Astrocyte of the spinal cord (primary cell): ENCODE data around the gene IQCH.

Experiments
- DNase-seq: peaks from one replicate; pipeline ENCODE4 v3.0.0; 2011; ENCODE audit warnings: low read depth, low spot score
- H3K4me3 ChIP-seq: 2 replicates; pipeline ENCODE4 v1.5.1; 2011; ENCODE audit warnings: low read depth, mild to moderate bottlenecking, low read length, moderate library complexity
- CTCF ChIP-seq: IDR thresholded peaks from 2 replicates; pipeline ENCODE4 v1.5.1; 2012; ENCODE audit warnings: low read depth, mild to moderate bottlenecking, low read length, inconsistent platforms
- in situ Hi-C: cut with HindIII; loops from 2 replicates; pipeline ENCODE4 v1.10.0; 2017; ENCODE audit warnings: low sequenced_read_pairs

The IQCH gene

GRCh38 chr15:67550522-67550921 is 295.9 kb downstream of the IQCH start:
- in situ Hi-C loops = no loop called here
- no peak overlapping the region for H3K4me3 ChIP-seq
- no peak for TF ChIP-seq CTCF
- DNase-seq = no peak

- no peak for TF ChIP-seq CTCF
- in situ Hi-C loops = no loop called here
Observed at GRCh38 chr15:67551207-67551743, 296.7 kb downstream of the IQCH start.

More at GRCh38 chr15:67551207-67551743, 296.7 kb downstream of the IQCH start:
- no peak overlapping the region for H3K4me3 ChIP-seq
- no peak for DNase-seq
